GM23248 (cell line): Measurements from ENCODE around the gene FBXO38.

Experiments
- EZH2 ChIP-seq: fragments of 200-600 bp; sonication (generic); IDR thresholded peaks from 2 replicates; pipeline ENCODE4 v1.6.1; 2018; ENCODE audit warnings: antibody characterized with exemption, mild to moderate bottlenecking; ENCODE audit not compliant: insufficient read depth, poor library complexity, severe bottlenecking
- EZH2phosphoT487 ChIP-seq: fragments of 200-600 bp; sonication (generic); IDR thresholded peaks from 2 replicates; pipeline ENCODE4 v1.6.1; 2018; ENCODE audit warnings: antibody characterized with exemption, moderate library complexity, mild to moderate bottlenecking, low read depth; ENCODE audit not compliant: insufficient read depth

GRCh38 chr5:148469501-148469935 lies 85.8 kb downstream of the FBXO38 start:
- no peak for TF ChIP-seq EZH2
- TF ChIP-seq EZH2phosphoT487, result no peak
